Neural cell (in vitro differentiated cells): ENCODE results near the gene HOGA1.

ENCODE experiments used
- CTCF ChIP-seq: fragments of 450-650 bp; IDR thresholded peaks from 2 replicates; pipeline ENCODE4 v1.5.1; 2014; ENCODE audit warnings: antibody characterized with exemption, mild to moderate bottlenecking, moderate library complexity; ENCODE audit not compliant: poor library complexity, severe bottlenecking
- EP300 ChIP-seq: fragments of 450-650 bp; conservative IDR thresholded peaks from 2 replicates; pipeline ENCODE4 v1.6.1; 2014; ENCODE audit warnings: antibody characterized with exemption, mild to moderate bottlenecking, moderate library complexity; ENCODE audit not compliant: poor library complexity, severe bottlenecking
- EZH2 ChIP-seq: fragments of 200-600, 300-800 bp; shearing (Covaris generic), sonication (generic); IDR thresholded peaks from 2 replicates; pipeline ENCODE4 v1.6.1; 2014; ENCODE audit warnings: antibody characterized with exemption, low read length, borderline replicate concordance, mild to moderate bottlenecking; ENCODE audit not compliant: insufficient read depth, poor library complexity, severe bottlenecking
- MXI1 ChIP-seq: fragments of 450-650 bp; conservative IDR thresholded peaks from 2 replicates; pipeline ENCODE4 v1.6.1; 2014; ENCODE audit warnings: antibody characterized with exemption, mild to moderate bottlenecking; ENCODE audit not compliant: poor library complexity, severe bottlenecking

DNA sequence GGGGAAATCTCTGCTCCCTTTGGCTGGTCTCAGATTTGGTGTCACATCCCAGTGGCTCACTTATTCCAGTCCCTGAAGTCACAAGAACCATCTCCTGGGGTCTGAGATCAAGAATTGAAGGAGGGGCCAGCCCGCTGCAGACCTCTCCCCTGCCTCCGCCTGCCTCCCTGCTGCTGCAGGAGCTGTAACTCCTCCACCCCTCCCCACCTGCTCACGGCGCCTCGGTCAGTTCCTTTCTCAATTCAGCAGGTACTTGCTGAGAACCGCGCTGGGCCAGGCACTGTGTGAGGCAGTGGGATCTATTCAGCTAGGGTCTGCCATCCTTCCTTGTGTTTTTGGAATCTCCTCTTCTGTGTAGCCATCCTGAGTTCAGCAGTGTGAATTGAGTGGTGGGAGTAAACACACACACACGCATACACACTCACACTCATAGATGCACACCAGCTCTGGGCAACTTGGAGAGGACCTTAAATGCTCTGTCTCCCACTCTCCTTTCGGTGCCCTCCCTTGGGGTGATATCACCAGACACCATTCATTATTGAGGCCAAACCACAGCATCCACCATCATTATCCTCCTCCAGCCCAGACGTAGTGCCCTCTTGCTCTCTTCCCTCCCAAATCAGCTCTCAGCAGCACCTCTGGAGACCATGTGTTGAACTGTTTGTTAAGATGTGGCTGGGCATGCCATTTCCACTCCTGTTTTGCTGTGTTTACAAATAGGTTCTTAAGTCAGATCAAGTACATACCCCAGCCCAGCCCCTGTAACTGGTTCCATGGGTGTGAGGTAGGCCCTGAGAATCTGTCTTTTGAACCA lies 33.6 kb upstream of the HOGA1 start:
- no peak for TF ChIP-seq EP300
- TF ChIP-seq CTCF = no peak
- no peak for TF ChIP-seq EZH2
- TF ChIP-seq MXI1 = no peak
